IMR-90 (cell line): ENCODE measurements around the gene CCDC175. TPM values are rescaled to one million over a fixed set of nuclear protein-coding genes. Genes with fewer than 3 reads are reported as not detected.

Source experiments
- ATAC-seq: fragments of 200-7000 bp; cut with Tn5 transposase; 2 replicates; pipeline ENCODE4 v1.9.1; 2020; ENCODE audit warnings: low read depth, mild to moderate bottlenecking, moderate library complexity
- BruUV-seq: library from RNA; stranded (reverse); fragments of 400-500 nt; replicated peaks from 2 replicates; lab custom pipeline; 2021; lab: Mats Ljungman, UMichigan
- CTCF ChIA-PET: fragments of 300-600 bp; formaldehyde crosslinking; extraction: SDS; loops from one replicate; lab custom pipeline; 2021; ENCODE audit warnings: antibody characterized with exemption; lab: Yijun Ruan, JAX
- POLR2A ChIA-PET: fragments of 300-600 bp; sonication (Branson Sonifier 250); formaldehyde crosslinking; loops from one replicate; lab custom pipeline; 2022; ENCODE audit warnings: antibody characterized with exemption; ENCODE audit not compliant: unreplicated experiment; lab: Charles Lee
- DNase-seq: peaks from one replicate; pipeline ENCODE4 v3.0.0; 2013
- H2AFZ ChIP-seq: replicated peaks from 2 replicates; pipeline ENCODE3; 2013; ENCODE audit warnings: low read length, mild to moderate bottlenecking; ENCODE audit not compliant: poor library complexity
- H2AK5ac ChIP-seq: 2 replicates; pipeline ENCODE4 v1.6.1; 2013; ENCODE audit warnings: low read depth, low read length, inconsistent platforms
- H2AK9ac ChIP-seq: replicated peaks from 2 replicates; pipeline ENCODE3; 2013; ENCODE audit warnings: mild to moderate bottlenecking, low read depth, low read length, moderate library complexity; ENCODE audit not compliant: poor library complexity
- H2BK120ac ChIP-seq: 2 replicates; pipeline ENCODE4 v1.6.1; 2013; ENCODE audit warnings: low read depth, low read length, inconsistent platforms
- H2BK15ac ChIP-seq: 3 replicates; pipeline ENCODE4 v1.6.1; 2013; ENCODE audit warnings: low read depth, low read length, inconsistent platforms
- H2BK20ac ChIP-seq: 2 replicates; pipeline ENCODE4 v1.6.1; 2013; ENCODE audit warnings: low read depth, mild to moderate bottlenecking, inconsistent platforms, low read length, moderate library complexity
- H2BK5ac ChIP-seq: 2 replicates; pipeline ENCODE4 v1.6.1; 2013; ENCODE audit warnings: mild to moderate bottlenecking, low read depth, low read length, inconsistent platforms; ENCODE audit not compliant: poor library complexity, severe bottlenecking
- H3K14ac ChIP-seq: replicated peaks from 2 replicates; pipeline ENCODE4 v1.6.1; 2013; ENCODE audit warnings: low read depth, low read length, inconsistent platforms
- H3K18ac ChIP-seq: 2 replicates; pipeline ENCODE4 v1.6.1; 2013; ENCODE audit warnings: low read depth, low read length, control low read depth
- H3K23ac ChIP-seq: 2 replicates; pipeline ENCODE4 v1.6.1; 2013; ENCODE audit warnings: low read depth, low read length, inconsistent platforms
- H3K27ac ChIP-seq: 2 replicates; pipeline ENCODE4 v1.5.1; 2013; ENCODE audit warnings: mild to moderate bottlenecking, control low read depth, low read length; ENCODE audit not compliant: insufficient read depth
- H3K27me3 ChIP-seq: 2 replicates; pipeline ENCODE4 v1.6.1; 2013; ENCODE audit warnings: low read length; ENCODE audit not compliant: control insufficient read depth, insufficient read depth
- H3K36me3 ChIP-seq: 2 replicates; pipeline ENCODE4 v1.6.1; 2013; ENCODE audit warnings: low read length, mixed read lengths; ENCODE audit not compliant: control insufficient read depth, insufficient read depth
- H3K4ac ChIP-seq: 2 replicates; pipeline ENCODE4 v1.6.1; 2013; ENCODE audit warnings: low read depth, low read length, inconsistent platforms
- H3K4me1 ChIP-seq: 2 replicates; pipeline ENCODE4 v1.6.1; 2013; ENCODE audit warnings: low read length, mixed read lengths; ENCODE audit not compliant: control insufficient read depth, insufficient read depth
- H3K4me2 ChIP-seq: 2 replicates; pipeline ENCODE4 v1.6.1; 2013; ENCODE audit warnings: low read depth, mild to moderate bottlenecking, control low read depth, low read length, moderate library complexity
- H3K4me3 ChIP-seq: 2 replicates; pipeline ENCODE4 v1.5.1; 2013; ENCODE audit warnings: low read depth, mild to moderate bottlenecking, control low read depth, low read length, moderate library complexity; ENCODE audit not compliant: insufficient read depth
- H3K56ac ChIP-seq: 2 replicates; pipeline ENCODE4 v1.6.1; 2013; ENCODE audit warnings: low read length, inconsistent platforms; ENCODE audit not compliant: insufficient read depth; ENCODE audit errors: extremely low read depth
- H3K79me1 ChIP-seq, 2 experiments: 2 replicates each; pipeline ENCODE4 v1.6.1; 2013; ENCODE audit warnings: low read length in 2 of 2, inconsistent platforms in 1 of 2, low read depth in 1 of 2
- H3K9ac ChIP-seq: 2 replicates; pipeline ENCODE4 v1.6.1; 2013; ENCODE audit warnings: low read depth, low read length, control low read depth
- H3K9me1 ChIP-seq: 2 replicates; pipeline ENCODE4 v1.6.1; 2013; ENCODE audit warnings: low read length, inconsistent platforms; ENCODE audit not compliant: insufficient read depth
- H3K9me3 ChIP-seq: 2 replicates; pipeline ENCODE4 v1.6.1; 2013; ENCODE audit warnings: low read length; ENCODE audit not compliant: control insufficient read depth, insufficient read depth
- H4K20me1 ChIP-seq: 2 replicates; pipeline ENCODE4 v1.6.1; 2013; ENCODE audit warnings: low read length, inconsistent platforms; ENCODE audit not compliant: insufficient read depth
- H4K5ac ChIP-seq: 2 replicates; pipeline ENCODE4 v1.6.1; 2013; ENCODE audit warnings: mild to moderate bottlenecking, low read depth, low read length, control low read depth
- H4K8ac ChIP-seq, 2 experiments: 2 replicates each; pipeline ENCODE4 v1.6.1; 2013; ENCODE audit warnings: low read depth in 2 of 2, low read length in 2 of 2, control low read depth in 1 of 2, inconsistent platforms in 1 of 2
- H4K91ac ChIP-seq: 2 replicates; pipeline ENCODE4 v1.6.1; 2013; ENCODE audit warnings: low read depth, low read length, inconsistent platforms; ENCODE audit not compliant: insufficient read depth
- CEBPB ChIP-seq: IDR thresholded peaks from 2 replicates; pipeline ENCODE4 v1.6.1; 2012; ENCODE audit warnings: low read depth, low read length, improper control_type of control experiment
- CHD1 ChIP-seq: IDR thresholded peaks from 2 replicates; pipeline ENCODE4 v1.6.1; 2012; ENCODE audit warnings: low read depth, low read length, improper control_type of control experiment
- CTCF ChIP-seq: conservative IDR thresholded peaks from 2 replicates; pipeline ENCODE4 v1.5.1; 2012; ENCODE audit warnings: mild to moderate bottlenecking, low read depth, low read length, improper control_type of control experiment
- ELK1 ChIP-seq: fragments of 150-350 bp; IDR thresholded peaks from 2 replicates; pipeline ENCODE4 v1.6.1; 2016; ENCODE audit warnings: low read depth, mild to moderate bottlenecking, low read length, moderate library complexity, borderline replicate concordance
- MAFK ChIP-seq: IDR thresholded peaks from 2 replicates; pipeline ENCODE4 v1.6.1; 2012; ENCODE audit warnings: low read depth, low read length, improper control_type of control experiment
- MXI1 ChIP-seq: IDR thresholded peaks from 2 replicates; pipeline ENCODE4 v1.6.1; 2012; ENCODE audit warnings: low read depth, mild to moderate bottlenecking, low read length, moderate library complexity, borderline replicate concordance
- RAD21 ChIP-seq: IDR thresholded peaks from 2 replicates; pipeline ENCODE4 v1.6.1; 2012; ENCODE audit warnings: low read length, improper control_type of control experiment
- RFX5 ChIP-seq: IDR thresholded peaks from 2 replicates; pipeline ENCODE4 v1.8.0; 2012; ENCODE audit warnings: low read depth, mild to moderate bottlenecking, low read length, moderate library complexity
- SMC3 ChIP-seq: fragments of 150-350 bp; IDR thresholded peaks from 2 replicates; pipeline ENCODE4 v1.6.1; 2016; ENCODE audit warnings: low read depth, mild to moderate bottlenecking, antibody characterized with exemption, low read length, moderate library complexity
- WGBS, 2 experiments: methylation state at CpG; one replicate each; pipeline versions ENCODE4 v1.1.5 to v1.1.7; 2013; ENCODE audit warnings: missing lambda C conversion rate in 2 of 2; ENCODE audit not compliant: insufficient read length in 1 of 2; ENCODE audit errors: extremely low coverage in 2 of 2; 5-methylcytosine and 5-hydroxymethylcytosine counted together
- dilution Hi-C: fragments of 300-500 bp; cut with HindIII; formaldehyde crosslinking; loops from one replicate; pipeline ENCODE4 v1.14.3; 2018; ENCODE audit warnings: low sequenced_read_pairs; ENCODE audit not compliant: unreplicated experiment
- in situ Hi-C: fragments of 300-500 bp; cut with MboI; formaldehyde crosslinking; loops from 3 replicates; pipeline ENCODE4 v1.14.3; 2019; ENCODE audit warnings: low sequenced_read_pairs, inconsistent platforms, mixed read lengths
- intact Hi-C: fragments of 100-400 bp; cut with micrococcal nuclease; formaldehyde crosslinking; loops from 2 replicates; pipeline ENCODE4 v1.10.0; 2022
- polyA plus RNA-seq, 3 experiments: library from polyadenylated mRNA; depleted of rRNA; stranded (reverse); fragments of >200 nt; gene quantifications; 2 replicates each; pipeline ENCODE4 v1.2.3, GENCODE V29; 2012; ENCODE audit warnings: low replicate concordance in 1 of 3
- total RNA-seq: library from RNA; depleted of rRNA; stranded (reverse); fragments of >200 nt; gene quantifications from 2 replicates; pipeline ENCODE4 v1.2.3, GENCODE V29; 2012

CCDC175 gene
- total and polyA plus RNA-seq, 2 of the 4 experiments (the other 2 are of a cell fraction) = not detected

GRCh38 chr14:59541731-59542130 lies 34.9 kb downstream of the CCDC175 start:
- Histone ChIP-seq H3K79me1 (no peaks in the 10 kb centered on the region), H2BK15ac (no peak overlapping the region), H3K23ac (no peak overlapping the region), H3K4me3 (no peak overlapping the region), H2AK9ac (no peak overlapping the region), H3K4me2 (no peak overlapping the region), H4K20me1 (no peaks in the 10 kb centered on the region), H3K18ac (no peak overlapping the region), H2AK5ac (no peak overlapping the region), H3K14ac (no peak overlapping the region), H2AFZ (no peak overlapping the region), H3K9me3 (no peaks in the 10 kb centered on the region), H2BK20ac (no peak overlapping the region), H3K27me3 (no peaks in the 10 kb centered on the region), H2BK5ac (no peak overlapping the region), H3K36me3 (no peaks in the 10 kb centered on the region), H3K9me1 (no peaks in the 10 kb centered on the region), H3K56ac (no peak overlapping the region), H3K9ac (no peak overlapping the region), H3K4me1 (no peaks in the 10 kb centered on the region), H3K4ac (no peak overlapping the region), H4K5ac (no peak overlapping the region), H2BK120ac (no peak overlapping the region), H4K8ac (no peak overlapping the region), H4K91ac (no peak overlapping the region), H3K27ac (no peak overlapping the region)
- no CpG with 5 or more reads among the region's 2 CpGs for WGBS, 2 experiments
- dilution Hi-C loops (no loop called here), in situ Hi-C loops (no loop called here), intact Hi-C loops (no loop called here)
- ATAC-seq (no peak), DNase-seq (no peak)
- TF ChIP-seq RAD21 = no peak
- no peak for TF ChIP-seq MAFK
- TF ChIP-seq CTCF = no peak
- no peak for TF ChIP-seq SMC3
- no peak for TF ChIP-seq MXI1
- no peak for TF ChIP-seq CHD1
- no peak for TF ChIP-seq ELK1
- no peak for TF ChIP-seq RFX5
- TF ChIP-seq CEBPB = no peak
- POLR2A ChIA-PET = no interaction called here
- CTCF ChIA-PET = no interaction called here
- no TSS peak for BruUV-seq
